GM19438 (cell line): ENCODE results near the gene MAPT.
"Not testable (repeated sequence)": the region's sequence is repeated elsewhere in the genome, so short reads cannot be mapped to it uniquely, and the experiment has no call there.

ENCODE experiments used
- ATAC-seq: cut with Tn5 transposase; IDR thresholded peaks from one replicate; pipeline ENCODE4 v1.9.1; 2021; ENCODE audit warnings: low read depth; ENCODE audit not compliant: unreplicated experiment

Gene MAPT

GRCh38 chr17:45948881-45949624, 54.7 kb downstream of the MAPT start:
- no peak for ATAC-seq

GRCh38 chr17:45949755-45950320, 55.5 kb downstream of the MAPT start:
- no peak for ATAC-seq

GRCh38 chr17:45950888-45951287, 56.5 kb downstream of the MAPT start:
- no peak for ATAC-seq

- no peak for ATAC-seq
These were observed 57.0 kb downstream of the MAPT start for GRCh38 chr17:45951403-45951802.

GRCh38 chr17:45951941-45952340, 57.6 kb downstream of the MAPT start:
- ATAC-seq, result no peak

- ATAC-seq, result no peak
These were observed 58.5 kb downstream of the MAPT start for GRCh38 chr17:45952814-45953320.

- no peak for ATAC-seq
These were observed 59.2 kb downstream of the MAPT start for GRCh38 chr17:45953561-45953960.

GRCh38 chr17:45954914-45955313, 60.6 kb downstream of the MAPT start:
- ATAC-seq, result no peak

GRCh38 chr17:45955326-45955725, 61.0 kb downstream of the MAPT start:
- no peak for ATAC-seq

GRCh38 chr17:45956090-45956489, 61.7 kb downstream of the MAPT start:
- ATAC-seq, result no peak

- ATAC-seq, result not testable (repeated sequence)
These were observed 62.4 kb downstream of the MAPT start for GRCh38 chr17:45956746-45957145.

- no peak for ATAC-seq
These were observed 64.0 kb downstream of the MAPT start for GRCh38 chr17:45958307-45958706.

GRCh38 chr17:45958994-45959665, 64.8 kb downstream of the MAPT start:
- no peak for ATAC-seq

GRCh38 chr17:45960311-45960710, 66.0 kb downstream of the MAPT start:
- no peak for ATAC-seq

- ATAC-seq, result no peak
These were observed 66.9 kb downstream of the MAPT start for GRCh38 chr17:45961206-45961605.

GRCh38 chr17:45962221-45962972, 68.0 kb downstream of the MAPT start:
- ATAC-seq, result no peak

GRCh38 chr17:45963283-45963682, 68.9 kb downstream of the MAPT start:
- no peak for ATAC-seq

- no peak for ATAC-seq
These were observed 69.5 kb downstream of the MAPT start for GRCh38 chr17:45963889-45964288.

- ATAC-seq, result no peak
These were observed 70.3 kb downstream of the MAPT start for GRCh38 chr17:45964634-45965033.

- no peak for ATAC-seq
These were observed 71.5 kb downstream of the MAPT start for GRCh38 chr17:45965812-45966211.
